Adipocyte (in vitro differentiated cells): ENCODE measurements around the gene CENPS.
"Not testable (repeated sequence)": the region's sequence is repeated elsewhere in the genome, so short reads cannot be mapped to it uniquely, and the experiment has no call there.

ENCODE experiments used
- DNase-seq: peaks from one replicate; pipeline ENCODE4 v3.0.0-alpha.2; 2015; ENCODE audit warnings: low read depth
- H3K27me3 ChIP-seq: replicated peaks from 2 replicates; pipeline ENCODE4 v1.7.0; 2013; ENCODE audit warnings: mild to moderate bottlenecking, low read length, moderate library complexity; ENCODE audit not compliant: control insufficient read depth, insufficient read depth
- H3K36me3 ChIP-seq: 2 replicates; pipeline ENCODE4 v1.7.0; 2013; ENCODE audit warnings: low read length, mild to moderate bottlenecking, moderate library complexity; ENCODE audit not compliant: control insufficient read depth, insufficient read depth, severe bottlenecking
- H3K4me1 ChIP-seq: 2 replicates; pipeline ENCODE4 v1.7.0; 2013; ENCODE audit warnings: mild to moderate bottlenecking, low read length, moderate library complexity; ENCODE audit not compliant: control insufficient read depth, insufficient read depth
- H3K4me3 ChIP-seq: 2 replicates; pipeline ENCODE4 v1.7.0; 2013; ENCODE audit warnings: mild to moderate bottlenecking, low read length, moderate library complexity
- H3K9ac ChIP-seq: 2 replicates; pipeline ENCODE4 v1.7.0; 2013; ENCODE audit warnings: mild to moderate bottlenecking, low read length, moderate library complexity
- H3K9me3 ChIP-seq: 2 replicates; pipeline ENCODE4 v1.7.0; 2013; ENCODE audit warnings: mild to moderate bottlenecking, low read length, moderate library complexity; ENCODE audit not compliant: control insufficient read depth

Gene CENPS

DNA sequence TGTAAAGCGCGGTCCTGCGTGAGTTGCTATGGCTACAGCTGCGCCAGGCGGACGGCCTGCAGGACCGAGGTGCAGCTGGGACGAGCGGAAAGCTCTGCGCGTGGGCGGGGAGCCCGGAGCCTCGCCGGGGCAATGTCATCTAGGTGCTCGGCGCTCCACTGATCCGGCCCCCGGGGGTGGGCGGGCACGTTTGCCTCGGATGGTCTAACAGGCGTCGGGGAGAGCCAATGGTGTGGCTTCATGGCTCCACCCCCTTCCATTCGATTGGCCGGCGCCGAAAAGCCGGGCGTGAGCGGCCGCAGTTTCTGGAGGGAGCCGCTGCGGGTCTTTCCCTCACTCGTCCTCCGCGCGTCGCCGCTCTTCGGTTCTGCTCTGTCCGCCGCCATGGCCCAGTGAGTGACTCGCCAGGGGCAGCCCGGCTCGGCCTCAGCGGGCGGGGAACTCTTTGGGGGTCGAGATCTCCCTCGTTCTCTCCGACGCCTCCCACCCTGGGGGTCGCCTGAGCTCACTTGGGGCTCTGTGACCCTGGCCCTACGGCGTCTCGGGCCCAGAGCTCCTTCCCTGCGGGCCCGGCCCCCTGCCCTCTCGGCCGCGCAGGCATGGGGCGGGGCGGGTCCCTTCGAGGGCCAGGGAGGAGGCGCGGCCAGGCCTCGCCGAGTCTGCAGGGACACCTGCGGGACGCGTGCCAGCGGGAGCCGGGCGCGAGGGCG is 31.3 kb upstream of the CENPS start, which contains the start of gene PGD:
Gene PGD, plus strand, starts transcription at position 331 of the 710 bp plus-strand sequence. Its CDS starts 54 bp downstream, at position 385.
- peak; percentile 99 for DNase-seq
- H3K27me3 ChIP-seq, result no peaks in the 10 kb centered on the region
- peaks cover 24% of the 10 kb centered on the region for H3K4me1 ChIP-seq
- peak within 1 kb of the TSS; percentile 87 for H3K4me3 ChIP-seq
- peaks cover 18% of the 10 kb centered on the region for H3K36me3 ChIP-seq
- H3K9ac ChIP-seq, result peak within 1 kb of the TSS; percentile 92
- peaks cover 6% of the 10 kb centered on the region for H3K9me3 ChIP-seq

DNA sequence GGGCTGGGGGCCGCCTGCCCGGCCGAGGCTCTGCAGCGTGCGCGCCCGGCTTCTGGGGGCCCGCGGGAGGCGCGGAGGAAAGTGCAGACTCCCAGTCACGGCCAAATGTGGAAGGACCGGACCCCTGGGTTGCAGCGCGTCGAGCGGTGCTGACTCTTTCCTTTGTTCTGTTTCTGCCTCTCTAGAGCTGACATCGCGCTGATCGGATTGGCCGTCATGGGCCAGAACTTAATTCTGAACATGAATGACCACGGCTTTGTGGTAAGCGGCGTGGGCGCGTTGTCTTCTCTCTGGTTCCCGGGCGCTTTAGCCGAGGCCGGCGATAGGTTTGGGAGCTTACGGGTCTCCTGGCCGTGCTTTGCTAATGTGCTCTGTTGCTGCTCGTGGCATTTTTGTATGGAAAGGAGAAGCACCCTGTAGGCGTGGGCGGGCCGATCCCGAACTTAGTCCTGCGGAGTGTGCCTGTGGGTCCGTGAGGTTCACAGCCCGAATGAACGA is 30.7 kb upstream of the CENPS start:
- peak; percentile 77 for DNase-seq
- Histone ChIP-seq H3K4me3 (peak overlapping the region; percentile 87), H3K9me3 (peaks cover under 1% of the 10 kb centered on the region), H3K27me3 (no peaks in the 10 kb centered on the region), H3K36me3 (peaks cover 24% of the 10 kb centered on the region), H3K4me1 (peaks cover 25% of the 10 kb centered on the region), H3K9ac (peak overlapping the region; percentile 92)

DNA sequence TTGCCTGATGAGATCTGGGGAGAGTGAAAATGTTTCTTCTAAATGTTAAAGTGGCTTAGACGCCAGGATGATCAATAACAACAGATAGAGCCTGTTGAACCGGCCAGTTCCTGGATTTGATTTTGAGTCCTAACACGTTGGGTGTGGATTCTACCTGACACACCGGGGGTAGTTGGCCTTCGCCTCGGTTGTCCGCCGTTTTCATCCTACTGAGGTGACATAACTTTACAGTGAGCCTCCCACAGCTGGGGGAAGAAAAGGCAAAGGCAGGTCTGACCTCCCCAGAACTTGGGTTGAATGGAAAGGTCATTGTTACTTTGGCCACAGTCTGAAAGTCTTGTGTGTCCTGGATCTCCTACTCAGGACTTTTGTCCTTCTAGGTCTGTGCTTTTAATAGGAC is 30.2 kb upstream of the CENPS start:
- H3K9me3 ChIP-seq, result no peaks in the 10 kb centered on the region
- DNase-seq, result peak; percentile 26
- H3K27me3 ChIP-seq, result no peaks in the 10 kb centered on the region
- peaks cover 29% of the 10 kb centered on the region for H3K36me3 ChIP-seq
- peak overlapping the region; percentile 92 for H3K9ac ChIP-seq
- H3K4me3 ChIP-seq, result peak overlapping the region; percentile 87
- H3K4me1 ChIP-seq, result peaks cover 25% of the 10 kb centered on the region

DNA sequence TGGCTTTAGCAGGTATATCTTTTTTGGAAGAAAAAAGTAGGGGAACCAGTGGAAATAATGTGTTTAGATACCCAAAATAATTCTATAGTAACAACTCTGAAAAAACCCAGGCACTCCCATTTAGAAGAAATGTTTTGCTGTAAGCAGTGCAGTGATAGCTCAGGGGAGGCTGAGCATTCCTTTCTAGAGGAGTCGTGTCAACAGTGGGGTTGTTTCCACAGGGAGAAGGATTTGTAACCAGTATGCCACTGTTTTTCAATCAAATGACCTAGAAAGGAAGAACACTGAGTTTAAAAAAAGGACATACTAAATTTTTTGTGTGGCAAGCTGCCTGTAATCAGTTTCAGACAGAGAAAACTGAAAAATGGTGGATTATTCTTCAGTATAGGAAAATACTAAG is 29.0 kb upstream of the CENPS start:
- no peaks in the 10 kb centered on the region for H3K9me3 ChIP-seq
- peaks cover 42% of the 10 kb centered on the region for H3K36me3 ChIP-seq

DNA sequence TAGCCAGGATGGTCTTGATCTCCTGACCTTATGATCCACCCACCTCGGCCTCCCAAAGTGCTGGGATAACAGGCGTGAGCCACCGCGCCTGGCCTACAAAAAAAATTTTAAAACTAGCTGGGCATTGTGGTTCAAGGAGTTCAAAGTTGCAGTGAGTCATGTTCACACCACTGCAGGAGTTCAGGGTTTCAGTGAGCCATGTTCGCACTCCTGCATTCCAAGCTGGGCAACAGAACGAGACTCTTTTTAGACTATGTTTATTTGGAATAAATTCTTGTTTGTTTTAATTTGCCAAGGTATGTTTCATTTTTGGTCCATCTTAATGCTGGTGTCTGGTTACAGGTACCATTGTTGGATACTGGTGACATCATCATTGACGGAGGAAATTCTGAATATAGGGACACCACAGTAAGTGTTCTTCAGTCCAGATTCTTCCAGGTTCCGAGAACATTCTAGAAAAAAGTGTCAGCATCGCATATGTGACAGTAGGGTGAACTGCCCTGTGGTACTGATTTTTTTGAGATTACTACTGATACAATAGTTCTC is 27.4 kb upstream of the CENPS start:
- no peak overlapping the region for H3K4me3 ChIP-seq
- peaks cover 57% of the 10 kb centered on the region for H3K36me3 ChIP-seq
- no peak for DNase-seq
- H3K4me1 ChIP-seq, result peaks cover 25% of the 10 kb centered on the region
- no peaks in the 10 kb centered on the region for H3K9me3 ChIP-seq
- H3K9ac ChIP-seq, result no peak overlapping the region
- no peaks in the 10 kb centered on the region for H3K27me3 ChIP-seq

More for the DNA sequence above, 29.0 kb upstream of the CENPS start:
- Histone ChIP-seq H3K9ac (peak overlapping the region; percentile 92), H3K4me3 (peak overlapping the region; percentile 87), H3K27me3 (no peaks in the 10 kb centered on the region), H3K4me1 (peaks cover 25% of the 10 kb centered on the region)
- peak; percentile 60 for DNase-seq

DNA sequence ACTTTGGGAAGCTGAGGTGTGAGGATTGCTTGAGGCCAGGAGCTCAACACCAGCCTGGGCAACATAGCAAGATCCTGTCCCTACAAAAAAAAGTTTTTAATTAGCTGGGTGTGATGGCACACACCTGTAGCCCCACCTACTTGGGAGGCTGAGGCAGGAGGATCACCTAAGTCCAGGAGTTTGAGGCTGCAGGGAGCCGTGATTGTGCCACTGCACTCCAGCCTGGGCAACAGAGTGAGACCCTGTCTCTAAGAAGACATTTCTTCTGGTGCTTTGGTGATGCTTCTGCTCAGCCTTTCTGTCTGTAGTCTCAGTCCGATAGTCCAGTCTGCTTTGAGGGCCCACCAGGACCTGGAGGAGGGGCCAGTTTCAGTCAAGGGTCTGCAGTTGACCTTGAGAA is 23.0 kb upstream of the CENPS start:
- Histone ChIP-seq H3K36me3 (peaks cover 98% of the 10 kb centered on the region), H3K4me3 (no peak overlapping the region), H3K9me3 (no peaks in the 10 kb centered on the region), H3K9ac (no peak overlapping the region), H3K27me3 (no peaks in the 10 kb centered on the region), H3K4me1 (peaks cover 12% of the 10 kb centered on the region)
- no peak for DNase-seq

DNA sequence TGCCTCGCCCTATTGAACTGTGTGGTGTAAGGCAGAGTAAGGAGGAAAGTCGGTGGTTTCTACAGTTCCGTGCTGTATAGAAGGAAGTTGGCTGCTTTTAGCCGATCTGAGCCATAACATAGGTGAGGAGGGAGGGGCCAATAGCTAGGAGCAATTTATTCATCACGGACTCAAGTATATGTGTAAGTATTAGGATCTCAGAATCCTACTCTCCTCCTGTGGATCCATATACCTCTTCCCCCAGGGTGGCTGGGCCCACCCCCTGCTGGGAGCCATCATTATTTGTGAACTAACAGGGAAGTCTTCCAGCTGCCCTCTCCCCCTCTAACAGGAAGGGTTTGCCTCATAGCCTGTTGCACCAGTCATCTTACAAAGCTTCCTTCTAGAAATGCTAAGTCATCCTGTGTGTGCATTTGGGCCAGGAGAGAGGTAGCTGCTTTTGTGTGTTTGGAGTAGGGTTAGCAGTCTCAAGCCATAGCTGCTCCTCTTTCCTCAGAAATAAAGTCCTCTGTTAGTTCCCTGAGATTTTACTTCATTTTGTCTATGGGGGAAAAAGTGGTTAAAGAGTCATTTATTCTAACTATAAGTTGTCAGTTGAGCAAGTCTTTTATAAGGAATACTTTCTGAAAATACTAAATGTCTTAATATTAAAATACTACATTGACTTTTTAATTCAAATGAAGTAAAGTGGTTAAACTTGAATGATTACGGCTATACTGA is 14.9 kb upstream of the CENPS start:
- H3K9ac ChIP-seq, result peak overlapping the region; percentile 56
- DNase-seq, result peak; percentile 78
- no peak overlapping the region for H3K4me3 ChIP-seq
- H3K9me3 ChIP-seq, result no peaks in the 10 kb centered on the region
- H3K4me1 ChIP-seq, result peaks cover 22% of the 10 kb centered on the region
- H3K36me3 ChIP-seq, result peaks cover 99% of the 10 kb centered on the region
- H3K27me3 ChIP-seq, result no peaks in the 10 kb centered on the region

DNA sequence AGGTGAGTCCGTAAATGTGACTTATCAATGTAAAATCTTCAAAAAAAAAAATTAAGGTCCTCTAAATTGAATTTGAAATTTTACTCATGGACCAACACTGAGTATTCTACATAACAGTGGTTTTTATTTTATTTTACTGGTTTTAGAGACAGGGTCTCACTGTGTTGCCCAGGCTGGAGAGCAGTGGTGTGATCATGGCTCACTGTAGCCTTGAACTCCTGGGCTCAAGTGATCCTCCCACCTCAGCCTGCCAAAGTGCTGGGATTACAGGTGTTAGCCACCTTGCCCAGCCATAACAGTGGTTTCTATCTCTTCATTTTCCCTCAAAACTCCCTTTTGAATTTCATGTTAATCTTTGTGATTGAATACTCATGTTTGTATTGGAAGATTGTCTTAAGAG is 14.3 kb upstream of the CENPS start:
- not testable (repeated sequence) for H3K4me3 ChIP-seq, H3K27me3 ChIP-seq, H3K9me3 ChIP-seq, DNase-seq
- H3K36me3 ChIP-seq, result peaks cover 97% of the 10 kb centered on the region
- peaks cover 25% of the 10 kb centered on the region for H3K4me1 ChIP-seq
- H3K9ac ChIP-seq, result peak overlapping the region; percentile 56

DNA sequence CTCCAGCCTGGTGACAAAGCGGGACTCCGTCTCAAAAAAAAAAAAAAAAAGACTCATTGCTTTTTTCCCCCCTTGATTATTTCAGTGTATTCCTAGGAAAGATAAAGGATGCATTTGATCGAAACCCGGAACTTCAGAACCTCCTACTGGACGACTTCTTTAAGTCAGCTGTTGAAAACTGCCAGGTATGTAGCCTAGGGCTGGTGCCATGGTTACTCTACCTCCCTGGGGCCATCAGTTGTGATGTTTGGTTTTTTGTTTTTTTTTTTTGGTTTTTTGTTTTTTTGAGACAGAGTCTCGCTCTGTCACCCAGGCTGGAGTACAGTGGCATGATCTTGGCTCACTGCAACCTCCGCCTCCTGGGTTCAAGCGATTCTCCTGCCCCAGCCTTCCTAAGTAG is 11.5 kb upstream of the CENPS start:
- H3K9ac ChIP-seq, H3K9me3 ChIP-seq, DNase-seq, H3K27me3 ChIP-seq, H3K4me3 ChIP-seq: not testable (repeated sequence)
- H3K36me3 ChIP-seq, result peaks cover 78% of the 10 kb centered on the region
- H3K4me1 ChIP-seq, result peaks cover 27% of the 10 kb centered on the region

DNA sequence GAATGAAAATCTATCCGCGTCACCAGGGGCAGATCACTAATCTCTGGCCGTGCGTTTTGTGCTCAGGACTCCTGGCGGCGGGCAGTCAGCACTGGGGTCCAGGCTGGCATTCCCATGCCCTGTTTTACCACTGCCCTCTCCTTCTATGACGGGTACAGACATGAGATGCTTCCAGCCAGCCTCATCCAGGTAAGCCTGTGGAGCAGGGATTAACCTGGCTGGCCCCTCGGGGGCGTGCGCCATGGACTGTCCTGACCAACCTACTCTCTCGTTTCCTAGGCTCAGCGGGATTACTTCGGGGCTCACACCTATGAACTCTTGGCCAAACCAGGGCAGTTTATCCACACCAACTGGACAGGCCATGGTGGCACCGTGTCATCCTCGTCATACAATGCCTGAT is 10.9 kb upstream of the CENPS start:
- Histone ChIP-seq H3K36me3 (peaks cover 72% of the 10 kb centered on the region), H3K4me3 (no peak overlapping the region), H3K9me3 (no peaks in the 10 kb centered on the region), H3K4me1 (peaks cover 32% of the 10 kb centered on the region), H3K27me3 (no peaks in the 10 kb centered on the region), H3K9ac (no peak overlapping the region)
- no peak for DNase-seq

DNA sequence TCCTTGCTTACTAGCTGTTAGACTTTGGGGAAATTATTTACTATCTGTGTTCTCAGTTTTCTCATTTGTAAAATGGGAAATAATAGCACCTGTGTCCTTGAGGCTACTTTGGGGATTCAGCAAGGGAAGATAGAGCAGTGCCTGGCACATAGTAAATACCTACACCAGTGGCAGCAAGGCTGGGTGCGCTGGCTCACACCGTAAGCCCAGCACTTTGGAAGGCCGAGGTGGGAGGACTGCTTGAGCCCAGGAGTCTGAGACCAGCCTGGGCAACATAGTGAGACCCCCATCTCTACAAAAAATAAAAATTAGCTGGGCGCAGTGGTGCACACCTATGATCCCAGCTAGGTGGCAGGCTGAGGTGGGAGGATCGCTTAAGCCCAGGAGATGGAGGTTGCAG is 8.6 kb upstream of the CENPS start:
- Histone ChIP-seq H3K9ac (no peak overlapping the region), H3K4me3 (no peak overlapping the region), H3K27me3 (no peaks in the 10 kb centered on the region), H3K36me3 (peaks cover 49% of the 10 kb centered on the region), H3K4me1 (peaks cover 25% of the 10 kb centered on the region), H3K9me3 (no peaks in the 10 kb centered on the region)
- no peak for DNase-seq
